RWPE1 (cell line): ENCODE results near the gene SEBOX.

Experiments
- CTCF ChIA-PET: fragments of 350-600 bp; sonication (Branson Sonifier 250); formaldehyde crosslinking; extraction: SDS; loops from one replicate; lab custom pipeline; 2021; lab: Yijun Ruan, JAX
- POLR2A ChIA-PET: fragments of 400-600 bp; formaldehyde crosslinking; extraction: SDS; loops from one replicate; lab custom pipeline; 2020; ENCODE audit warnings: antibody characterized with exemption; ENCODE audit not compliant: low non-redundant PET; lab: Yijun Ruan, JAX
- DNase-seq: peaks from one replicate; pipeline ENCODE4 v3.0.0; 2012; ENCODE audit warnings: low spot score
- H3K27ac ChIP-seq: fragments of 450-650 bp; 2 replicates; pipeline ENCODE4 v1.5.1; 2017
- TF ChIP-seq, protein P1 (sequence below): fragments of 450-650 bp; conservative IDR thresholded peaks from 2 replicates; pipeline ENCODE4 v1.5.1; 2017; ENCODE audit warnings: low read depth, mild to moderate bottlenecking

Gene SEBOX

DNA sequence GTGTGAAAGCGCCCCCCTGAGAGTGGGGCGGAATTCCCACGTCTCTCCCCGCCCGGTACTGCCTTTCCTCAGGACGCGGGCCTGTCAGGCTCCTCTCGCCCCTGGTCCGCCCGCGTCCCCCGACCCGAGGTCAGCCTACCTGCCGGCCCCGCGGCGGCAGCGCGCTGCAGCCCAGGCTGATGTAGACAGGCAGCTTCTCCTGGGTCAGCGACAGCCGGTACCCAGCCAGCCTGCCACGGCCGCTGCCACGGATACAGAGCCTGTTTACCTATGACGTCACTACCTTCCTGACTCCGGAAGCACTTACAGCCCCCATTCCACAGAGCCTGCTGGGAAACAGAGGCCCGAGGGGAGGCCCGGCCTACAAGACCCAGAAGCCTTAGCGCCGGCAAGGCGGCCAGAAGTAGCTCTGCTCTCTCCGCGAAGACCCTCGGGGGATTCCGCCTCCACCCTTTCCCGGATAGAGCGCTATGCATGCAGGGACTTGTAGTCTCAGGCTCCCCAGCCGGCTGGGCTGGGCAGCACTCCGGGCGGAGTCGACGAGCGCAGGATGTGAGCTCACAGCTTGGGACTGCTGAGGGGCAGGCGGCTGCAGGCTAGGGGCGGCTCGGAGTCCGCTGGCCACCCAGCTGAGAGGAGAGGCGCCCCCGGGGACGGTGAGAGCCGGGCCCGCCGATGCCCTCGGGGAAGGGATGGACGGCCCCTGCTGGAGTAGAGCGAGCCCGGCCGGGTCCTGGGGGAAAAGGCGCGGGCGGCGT lies 29.6 kb downstream of the SEBOX start, which contains the start of the genes IFT20 and TNFAIP1:
IFT20 (minus strand) TSS at position 272 of the 758 bp plus-strand sequence. CDS start 3,487 bp downstream, outside the sequence.
TNFAIP1 (plus strand) TSS at position 561 of the 758 bp plus-strand sequence. CDS start 3,761 bp downstream, outside the sequence.
- peak; percentile 93 for DNase-seq
- TF ChIP-seq, protein P1, sequence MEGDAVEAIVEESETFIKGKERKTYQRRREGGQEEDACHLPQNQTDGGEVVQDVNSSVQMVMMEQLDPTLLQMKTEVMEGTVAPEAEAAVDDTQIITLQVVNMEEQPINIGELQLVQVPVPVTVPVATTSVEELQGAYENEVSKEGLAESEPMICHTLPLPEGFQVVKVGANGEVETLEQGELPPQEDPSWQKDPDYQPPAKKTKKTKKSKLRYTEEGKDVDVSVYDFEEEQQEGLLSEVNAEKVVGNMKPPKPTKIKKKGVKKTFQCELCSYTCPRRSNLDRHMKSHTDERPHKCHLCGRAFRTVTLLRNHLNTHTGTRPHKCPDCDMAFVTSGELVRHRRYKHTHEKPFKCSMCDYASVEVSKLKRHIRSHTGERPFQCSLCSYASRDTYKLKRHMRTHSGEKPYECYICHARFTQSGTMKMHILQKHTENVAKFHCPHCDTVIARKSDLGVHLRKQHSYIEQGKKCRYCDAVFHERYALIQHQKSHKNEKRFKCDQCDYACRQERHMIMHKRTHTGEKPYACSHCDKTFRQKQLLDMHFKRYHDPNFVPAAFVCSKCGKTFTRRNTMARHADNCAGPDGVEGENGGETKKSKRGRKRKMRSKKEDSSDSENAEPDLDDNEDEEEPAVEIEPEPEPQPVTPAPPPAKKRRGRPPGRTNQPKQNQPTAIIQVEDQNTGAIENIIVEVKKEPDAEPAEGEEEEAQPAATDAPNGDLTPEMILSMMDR: no peak
- ChIA-PET POLR2A (interaction anchor here (1.9 to 2.3 kb wide), 3 partner anchors 12 to 23 kb away, joined by 8 to 16 read pairs (median 9); partner anchors contain the start of genes POLDIP2 and TMEM97), CTCF (interaction anchor here (0.6 to 0.9 kb wide), 5 partner anchors 11 to 681 kb away, joined by 3 to 4 read pairs (median 4); no protein-coding TSS in a partner anchor)
- H3K27ac ChIP-seq: peak within 1 kb of the TSS; percentile 96

DNA sequence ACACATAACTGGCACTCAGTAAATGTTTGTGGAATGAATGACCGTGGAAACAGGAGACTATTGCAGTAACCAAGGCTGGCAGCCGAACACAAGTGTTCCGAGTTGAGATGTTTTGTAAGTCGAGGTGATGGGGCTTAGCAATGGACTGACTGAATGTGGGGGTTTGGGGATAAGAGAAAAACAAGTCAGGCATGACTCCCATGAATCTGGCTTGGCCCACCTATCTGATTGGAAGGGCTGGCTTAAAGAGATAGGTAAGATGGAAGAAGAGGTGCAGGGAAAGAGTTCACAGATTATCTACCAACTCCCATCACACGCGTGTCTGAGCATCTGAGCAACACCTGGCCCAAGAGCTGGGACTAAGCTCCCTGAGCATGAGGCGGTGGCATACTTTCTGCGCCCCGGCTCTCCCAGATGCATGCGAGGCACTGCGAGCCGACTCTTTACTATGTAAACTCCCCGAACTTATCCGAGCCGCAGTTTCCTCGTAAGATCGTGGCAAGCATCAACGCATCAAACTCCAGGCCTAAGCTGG lies 30.3 kb downstream of the SEBOX start:
- no peak for DNase-seq
- H3K27ac ChIP-seq: peak overlapping the region; percentile 96
- POLR2A ChIA-PET: interaction anchor here (1.9 to 2.3 kb wide), 3 partner anchors 12 to 23 kb away, joined by 8 to 16 read pairs (median 9); partner anchors contain the start of genes POLDIP2 and TMEM97
- CTCF ChIA-PET: interaction anchor here (0.6 kb wide), 1 partner anchor 681 kb away, joined by 4 read pairs; no protein-coding TSS in a partner anchor
- TF ChIP-seq, protein P1: no peak

DNA sequence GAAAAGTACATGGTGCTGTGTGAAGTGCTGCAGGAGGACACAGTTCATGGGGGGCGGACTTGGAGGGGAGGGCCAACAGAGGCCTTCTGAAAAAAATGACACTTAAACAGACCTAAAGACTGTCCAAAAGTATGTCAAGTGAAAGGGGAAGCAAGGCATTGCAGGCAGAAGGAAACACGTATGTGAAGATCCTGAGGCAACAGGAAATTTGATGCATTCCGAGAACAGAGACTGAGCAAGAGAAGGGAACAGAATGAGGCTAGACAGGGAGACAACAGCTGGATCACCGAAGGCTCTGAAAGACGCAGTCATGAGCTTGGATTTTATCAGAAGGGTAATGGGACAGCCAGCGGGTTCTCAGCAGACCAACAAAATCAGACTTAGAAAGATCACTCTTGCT lies 30.8 kb downstream of the SEBOX start:
- ChIA-PET POLR2A (interaction anchor here (1.9 kb wide), 1 partner anchor 15 kb away, joined by 8 read pairs; the partner anchor contains the start of gene TMEM97), CTCF (no interaction called here)
- no peak for DNase-seq
- TF ChIP-seq, protein P1: no peak
- peak overlapping the region; percentile 96 for H3K27ac ChIP-seq

DNA sequence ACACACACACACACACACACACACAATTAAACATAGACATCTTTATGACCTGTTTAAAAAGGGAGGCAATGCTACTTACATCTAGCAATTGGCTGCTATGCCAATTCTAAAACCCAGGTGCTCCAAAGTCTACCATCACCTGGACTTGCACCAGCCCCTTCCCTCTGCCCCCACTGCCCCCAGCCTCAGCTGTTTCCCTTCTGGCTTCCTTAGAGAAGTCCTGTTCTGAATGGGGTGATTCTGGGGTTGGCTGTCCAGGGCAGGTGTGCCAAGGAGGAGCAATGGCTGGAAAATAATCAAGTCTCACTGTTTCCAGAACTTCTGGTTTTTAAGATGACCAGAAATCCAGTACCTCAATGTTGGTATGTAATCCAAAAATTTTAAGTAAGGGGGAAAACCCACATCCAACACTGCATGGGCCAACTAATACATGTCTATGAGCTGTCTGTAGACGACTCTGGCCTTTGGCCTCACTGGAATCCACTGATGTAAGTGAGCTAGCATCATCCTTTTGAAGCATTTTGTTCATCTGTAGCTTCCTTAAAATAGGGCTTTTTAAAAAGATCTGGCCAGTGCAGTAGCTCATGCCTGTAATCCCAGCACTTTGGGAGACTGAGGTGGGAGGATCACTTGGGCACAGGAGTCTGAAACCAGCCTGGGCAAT lies 31.8 kb downstream of the SEBOX start:
- CTCF ChIA-PET: no interaction called here
- POLR2A ChIA-PET: interaction anchor here (0.6 kb wide), 1 partner anchor 133 kb away, joined by 3 read pairs; no protein-coding TSS in a partner anchor
- TF ChIP-seq, protein P1: no peak
- no peak overlapping the region for H3K27ac ChIP-seq
- no peak for DNase-seq

DNA sequence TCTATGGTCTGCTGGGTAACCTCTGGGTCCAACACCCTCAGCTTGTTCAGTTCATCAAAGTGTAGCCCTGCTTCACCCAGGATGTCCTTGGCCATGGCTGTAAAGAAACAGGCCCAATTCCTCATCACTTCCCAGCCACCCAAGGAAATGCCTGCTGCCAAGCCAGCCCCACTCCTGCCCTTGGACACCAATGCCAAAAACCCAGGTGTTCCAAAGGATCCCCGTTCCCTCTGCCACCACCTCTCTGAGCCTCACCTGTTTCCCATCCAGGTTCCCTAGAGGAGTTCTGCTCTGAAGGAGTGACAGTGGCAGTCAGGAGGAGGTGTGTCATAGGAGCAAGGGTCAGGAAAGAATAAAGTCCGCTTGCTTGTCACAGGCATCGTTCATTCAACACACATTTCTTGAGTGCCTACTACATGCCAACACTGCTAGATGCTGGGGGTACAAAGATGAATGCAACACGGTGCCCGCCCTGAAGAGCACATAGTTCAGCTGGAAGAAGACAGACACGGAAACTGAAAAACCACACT lies 33.0 kb downstream of the SEBOX start:
- DNase-seq: no peak
- ChIA-PET CTCF (no interaction called here), POLR2A (no interaction called here)
- H3K27ac ChIP-seq: peak overlapping the region; percentile 17; the same call in 1 of the 2 replicates
- TF ChIP-seq, protein P1: no peak
